Body of pancreas (tissue), 4 donors: ENCODE results near the gene POLN. TPM values are rescaled to one million over a fixed set of nuclear protein-coding genes. Genes with fewer than 3 reads are reported as not detected.
A peak's percentile ranks its signal among the peaks of the same experiment; 100 is the strongest.

Experiments
- ATAC-seq: fragments of 150-250 bp; one replicate; pipeline ENCODE4 v1.9.1; 2016
- DNase-seq, 4 donors: peaks; one replicate each; pipeline ENCODE4 v3.0.0-alpha.2; 2019
- H3K27ac ChIP-seq, 4 donors: fragments of 200-600 bp; sonication (generic); 1 replicate in 3 of 4; 2 replicates in 1 of 4; pipeline versions ENCODE4 v1.5.1 to v1.6.1; 2016 to 2019; ENCODE audit warnings: mild to moderate bottlenecking in 1 of 4, mixed read lengths in 1 of 4, moderate library complexity in 1 of 4
- H3K27me3 ChIP-seq, 2 donors: fragments of 200-600 bp; sonication (generic); one replicate each; pipeline ENCODE4 v1.6.0; 2016; ENCODE audit warnings: mild to moderate bottlenecking in 1 of 2
- H3K36me3 ChIP-seq, 2 donors: fragments of 200-600 bp; sonication (generic); replicated peaks in 1 of 2; 2 replicates each; pipeline ENCODE4 v1.5.1; 2016; ENCODE audit warnings: low read depth in 2 of 2; ENCODE audit not compliant: insufficient read depth in 1 of 2
- H3K4me1 ChIP-seq: fragments of 200-600 bp; sonication (generic); one replicate; pipeline ENCODE4 v1.6.0; 2016
- H3K4me3 ChIP-seq, 2 donors: fragments of 200-600 bp; sonication (generic); 1 replicate in 1 of 2; 2 replicates in 1 of 2; pipeline ENCODE4 v1.5.1; 2016 to 2019
- H3K9me3 ChIP-seq, 3 donors: fragments of 200-600 bp; sonication (generic); 1 replicate in 2 of 3; 2 replicates in 1 of 3; pipeline ENCODE4 v1.5.1; 2016
- POLR2A ChIP-seq, 3 donors: fragments of 450-650 bp; IDR thresholded peaks; one replicate each; pipeline ENCODE4 v1.6.1; 2016; ENCODE audit warnings: antibody characterized with exemption in 3 of 3, mild to moderate bottlenecking in 2 of 3
- WGBS, 2 donors: methylation state at CpG; one replicate each; pipeline ENCODE4 v1.1.5; 2017; 5-methylcytosine and 5-hydroxymethylcytosine counted together
- intact Hi-C: fragments of 100-400 bp; cut with DNase I; formaldehyde crosslinking; loops from one replicate; pipeline ENCODE4 v1.15.1; 2023
- total RNA-seq, 2 donors: library from RNA; depleted of rRNA; stranded (reverse); fragments of >200 nt; gene quantifications; one replicate each; pipeline ENCODE4 v1.1.0, GENCODE V29; 2016
- TF ChIP-seq, protein P1 (sequence below), 7 experiments: fragments of 450-650 bp in 4 of 7; fragments of 200-600 bp in 3 of 7; sonication (generic) in 3 of 7; IDR thresholded peaks; one replicate each; pipeline ENCODE4 v1.5.1; 2016 to 2019; ENCODE audit warnings: antibody characterized with exemption in 7 of 7

The POLN gene
- total RNA-seq, 2 donors from 2014 or later = 4.9 to 5.9 TPM

DNA sequence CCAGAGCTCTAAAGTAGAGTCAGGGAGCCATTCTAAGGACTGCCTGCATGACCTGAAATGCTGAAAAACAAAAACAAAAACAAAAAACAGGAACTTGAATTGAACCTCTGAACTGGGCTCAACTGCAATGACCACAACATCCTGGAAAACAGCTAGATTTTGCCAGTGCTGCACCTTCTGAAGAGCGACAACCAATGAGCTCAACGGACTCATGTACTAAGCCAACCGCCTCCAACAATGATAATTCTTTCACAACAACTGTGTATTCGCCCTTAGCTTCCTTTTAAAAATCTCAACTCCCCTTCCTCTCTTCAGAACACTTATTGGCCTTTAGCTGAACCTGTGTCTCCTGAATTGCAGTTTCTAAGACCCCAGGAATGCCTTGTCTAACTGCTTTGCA lies 69.8 kb downstream of the POLN start:
- H3K9me3 ChIP-seq = no peaks in the 10 kb centered on the region
- H3K4me3 ChIP-seq = no peak overlapping the region
- WGBS, 2 donors = 82 to 94% methylated on average over 4 of the region's 4 CpGs
- H3K36me3 ChIP-seq = no peaks in the 10 kb centered on the region
- TF ChIP-seq, protein P1, sequence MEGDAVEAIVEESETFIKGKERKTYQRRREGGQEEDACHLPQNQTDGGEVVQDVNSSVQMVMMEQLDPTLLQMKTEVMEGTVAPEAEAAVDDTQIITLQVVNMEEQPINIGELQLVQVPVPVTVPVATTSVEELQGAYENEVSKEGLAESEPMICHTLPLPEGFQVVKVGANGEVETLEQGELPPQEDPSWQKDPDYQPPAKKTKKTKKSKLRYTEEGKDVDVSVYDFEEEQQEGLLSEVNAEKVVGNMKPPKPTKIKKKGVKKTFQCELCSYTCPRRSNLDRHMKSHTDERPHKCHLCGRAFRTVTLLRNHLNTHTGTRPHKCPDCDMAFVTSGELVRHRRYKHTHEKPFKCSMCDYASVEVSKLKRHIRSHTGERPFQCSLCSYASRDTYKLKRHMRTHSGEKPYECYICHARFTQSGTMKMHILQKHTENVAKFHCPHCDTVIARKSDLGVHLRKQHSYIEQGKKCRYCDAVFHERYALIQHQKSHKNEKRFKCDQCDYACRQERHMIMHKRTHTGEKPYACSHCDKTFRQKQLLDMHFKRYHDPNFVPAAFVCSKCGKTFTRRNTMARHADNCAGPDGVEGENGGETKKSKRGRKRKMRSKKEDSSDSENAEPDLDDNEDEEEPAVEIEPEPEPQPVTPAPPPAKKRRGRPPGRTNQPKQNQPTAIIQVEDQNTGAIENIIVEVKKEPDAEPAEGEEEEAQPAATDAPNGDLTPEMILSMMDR (IDR thresholded peaks at IDR 0.05) = no peak
- no peak for TF ChIP-seq POLR2A (IDR thresholded peaks at IDR 0.05)
- peaks cover 15% of the 10 kb centered on the region for H3K4me1 ChIP-seq
- ATAC-seq (no peak), DNase-seq (no peak)
- intact Hi-C loops = no loop called here
- H3K27me3 ChIP-seq = no peaks in the 10 kb centered on the region
- H3K27ac ChIP-seq = no peak overlapping the region

DNA sequence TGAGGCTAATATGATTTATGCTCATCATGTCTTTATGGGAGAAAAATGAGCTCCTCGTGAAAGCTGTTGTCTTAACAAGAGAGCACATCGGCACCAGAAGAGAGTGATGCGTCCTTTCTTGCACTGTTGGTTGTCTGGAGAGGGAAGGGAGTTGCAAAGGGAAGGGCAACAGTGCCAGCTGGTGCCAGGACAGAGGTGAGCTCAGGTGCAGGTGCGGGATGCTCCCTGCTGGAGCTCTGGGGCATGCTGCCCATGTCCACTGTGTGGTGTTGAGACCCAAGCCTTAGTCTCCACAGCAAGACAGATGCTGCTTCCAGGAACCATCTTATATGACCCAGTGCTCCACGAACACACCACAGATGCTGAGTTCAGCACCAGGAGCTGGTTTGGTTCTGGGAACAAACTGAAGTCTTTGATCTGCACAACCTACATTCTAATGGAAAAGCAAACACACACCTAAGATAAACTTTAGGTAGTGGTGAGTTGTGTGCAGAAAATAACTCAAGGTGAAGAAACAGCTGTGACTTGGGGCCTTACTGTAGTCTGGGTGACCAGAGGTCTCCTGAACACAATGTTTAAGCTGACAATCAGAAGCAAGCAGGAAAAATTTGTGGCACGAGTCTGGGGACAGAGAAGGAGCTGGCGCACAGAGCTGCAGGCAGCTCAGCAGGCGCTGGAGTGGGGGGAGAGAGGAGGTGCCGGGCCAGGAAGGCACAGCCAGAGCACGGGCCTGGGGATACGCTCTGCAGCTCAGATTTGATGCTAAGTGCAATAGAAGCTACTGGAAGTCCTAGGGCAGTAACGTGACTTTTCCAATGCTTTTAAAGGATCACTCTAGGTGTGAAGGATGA lies 73.2 kb downstream of the POLN start:
- DNase-seq (peak; percentile 35 to 68 (median 46)), ATAC-seq (peak; percentile 64)
- Histone ChIP-seq H3K27me3 (no peaks in the 10 kb centered on the region), H3K36me3 (no peaks in the 10 kb centered on the region), H3K4me1 (peaks cover 15% of the 10 kb centered on the region), H3K4me3 (no peak overlapping the region), H3K27ac (no peak overlapping the region), H3K9me3 (no peaks in the 10 kb centered on the region)
- intact Hi-C loops = no loop called here
- no peak for TF ChIP-seq POLR2A (IDR thresholded peaks at IDR 0.05)
- TF ChIP-seq, protein P1 (IDR thresholded peaks at IDR 0.05) = peak in 4 of 7 experiments; percentile 40 to 56 (median 47)
- 18 to 40% methylated on average over 12 of the region's 12 CpGs for WGBS, 2 donors

DNA sequence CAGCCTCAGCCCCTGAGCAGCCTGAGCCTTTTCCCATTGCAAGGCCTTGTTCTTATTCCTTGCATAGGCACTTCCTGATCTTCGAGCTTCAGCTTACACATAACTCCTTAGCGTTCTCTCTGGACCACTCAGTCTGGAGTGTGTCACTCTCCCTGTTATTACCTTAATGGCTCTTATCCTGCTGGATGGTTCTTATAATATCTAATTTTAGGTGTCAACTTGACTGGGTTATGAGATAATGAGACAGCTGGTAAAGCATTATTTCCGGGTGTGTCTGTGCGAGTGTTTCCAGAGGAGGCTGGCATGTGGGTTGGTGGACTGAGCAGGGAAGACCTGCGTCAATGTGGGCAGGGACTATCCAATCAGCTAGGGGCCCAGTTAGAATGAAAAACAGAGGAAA lies 75.7 kb downstream of the POLN start:
- no peak for ATAC-seq
- H3K9me3 ChIP-seq = no peaks in the 10 kb centered on the region
- intact Hi-C loops = no loop called here
- TF ChIP-seq, protein P1 (IDR thresholded peaks at IDR 0.05) = no peak
- TF ChIP-seq POLR2A (IDR thresholded peaks at IDR 0.05) = no peak
- no peaks in the 10 kb centered on the region for H3K27me3 ChIP-seq
- H3K36me3 ChIP-seq = no peaks in the 10 kb centered on the region
- 89% methylated on average over 5 of the region's 5 CpGs for WGBS, 2 donors
- peaks cover 15% of the 10 kb centered on the region for H3K4me1 ChIP-seq
- H3K27ac ChIP-seq = no peak overlapping the region
- no peak for DNase-seq
- H3K4me3 ChIP-seq = no peak overlapping the region

DNA sequence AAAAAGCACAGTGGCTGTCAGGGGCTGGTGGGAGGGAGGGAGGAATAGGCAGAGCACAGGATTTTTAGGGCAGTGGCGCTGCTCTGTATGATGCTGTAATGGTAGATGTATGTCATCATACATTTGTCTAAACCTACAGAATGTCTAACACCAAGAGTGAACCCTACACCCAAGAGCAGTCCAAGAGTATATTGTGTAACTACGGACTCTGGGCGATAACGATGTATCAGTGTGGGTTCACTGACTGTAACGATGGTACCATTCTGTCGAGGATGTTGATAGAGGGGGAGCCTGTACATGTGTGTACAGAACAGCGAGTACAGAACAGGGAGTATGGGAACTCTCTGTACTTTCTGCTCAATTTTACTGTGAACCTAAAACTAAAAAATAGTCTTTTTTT lies 76.5 kb downstream of the POLN start:
- no peaks in the 10 kb centered on the region for H3K27me3 ChIP-seq

More for the DNA sequence above, 76.5 kb downstream of the POLN start:
- 80 to 93% methylated on average over 7 of the region's 7 CpGs for WGBS, 2 donors
- H3K9me3 ChIP-seq = no peaks in the 10 kb centered on the region
- no peak for ATAC-seq
- H3K36me3 ChIP-seq = no peaks in the 10 kb centered on the region
- TF ChIP-seq, protein P1 (IDR thresholded peaks at IDR 0.05) = no peak
- no peak for TF ChIP-seq POLR2A (IDR thresholded peaks at IDR 0.05)
- no peak for DNase-seq
- peaks cover 15% of the 10 kb centered on the region for H3K4me1 ChIP-seq
- intact Hi-C loops = no loop called here
- H3K27ac ChIP-seq = no peak overlapping the region
- H3K4me3 ChIP-seq = no peak overlapping the region
